8988T (cell line): Measurements from ENCODE around the gene IRF1.

ENCODE experiments used
- DNase-seq: peaks from one replicate; pipeline ENCODE4 v3.0.0; 2011

IRF1 gene

DNA sequence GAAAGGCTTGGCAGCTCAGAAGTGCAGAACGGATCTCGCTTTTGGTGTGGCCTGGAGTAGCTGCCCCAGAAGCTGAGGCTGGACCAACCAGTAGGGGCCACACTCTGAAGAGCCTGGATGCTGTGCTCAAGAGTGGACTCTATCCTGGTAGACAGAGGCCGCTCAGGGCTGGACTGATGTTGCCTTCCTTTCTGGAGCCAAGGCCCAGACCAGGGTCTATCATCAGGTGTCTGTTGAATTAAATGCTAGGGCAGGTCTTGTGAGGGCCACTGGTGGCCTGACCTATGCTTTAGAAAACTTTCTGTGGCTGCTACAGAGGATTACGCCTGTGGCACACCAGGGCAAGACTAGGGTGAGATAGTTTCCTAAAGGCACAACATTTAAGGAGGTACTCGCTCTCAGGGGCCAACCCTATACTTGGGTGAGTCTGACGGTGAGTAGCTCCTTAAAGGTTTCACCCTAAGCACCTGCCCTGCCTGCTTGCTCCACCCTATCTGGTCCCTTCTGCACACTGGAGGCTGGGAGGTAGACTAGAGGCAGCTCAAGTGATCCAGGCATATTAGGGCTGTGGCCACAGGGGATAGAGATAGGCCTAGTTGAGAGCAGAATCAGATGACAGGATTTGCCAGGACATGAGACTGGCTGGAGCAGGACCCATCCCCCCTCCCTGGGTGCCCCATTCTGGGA is 9.8 kb upstream of the IRF1 start:
- no peak for DNase-seq

GRCh38 chr5:132499440-132500243 is 9.1 kb upstream of the IRF1 start:
- DNase-seq, result no peak

- no peak for DNase-seq
Measured at GRCh38 chr5:132498686-132499271, 8.2 kb upstream of the IRF1 start.

GRCh38 chr5:132498152-132498551 is 7.6 kb upstream of the IRF1 start:
- no peak for DNase-seq

GRCh38 chr5:132497488-132497997 is 7.0 kb upstream of the IRF1 start:
- DNase-seq, result peak; percentile 88

GRCh38 chr5:132496631-132497487 is 6.3 kb upstream of the IRF1 start:
- peak; percentile 79 for DNase-seq

GRCh38 chr5:132496191-132496630 is 5.6 kb upstream of the IRF1 start:
- peak; percentile 82 for DNase-seq

- peak; percentile 87 for DNase-seq
Measured at GRCh38 chr5:132495667-132496190, 5.2 kb upstream of the IRF1 start.

DNA sequence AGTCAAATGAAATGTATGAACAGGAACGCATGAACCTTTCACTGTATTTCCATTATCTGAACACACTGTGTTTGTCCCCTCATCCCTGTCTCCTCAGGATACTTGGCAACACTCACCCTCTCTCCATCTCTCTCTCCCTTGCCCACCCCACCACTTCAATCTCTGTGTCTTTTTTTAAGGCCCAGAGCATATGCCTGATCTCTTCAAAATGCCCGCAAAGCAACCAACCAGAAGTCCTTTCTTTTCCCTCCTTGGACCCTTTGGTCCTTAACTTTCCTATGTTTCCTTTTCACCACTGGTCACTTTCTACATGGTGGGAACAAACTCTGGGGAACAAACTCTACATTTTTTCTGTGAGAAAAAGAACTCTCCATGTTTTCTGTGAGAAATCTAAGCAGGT is 3.2 kb upstream of the IRF1 start:
- no peak for DNase-seq

GRCh38 chr5:132493241-132493640 is 2.7 kb upstream of the IRF1 start:
- DNase-seq, result no peak

DNA sequence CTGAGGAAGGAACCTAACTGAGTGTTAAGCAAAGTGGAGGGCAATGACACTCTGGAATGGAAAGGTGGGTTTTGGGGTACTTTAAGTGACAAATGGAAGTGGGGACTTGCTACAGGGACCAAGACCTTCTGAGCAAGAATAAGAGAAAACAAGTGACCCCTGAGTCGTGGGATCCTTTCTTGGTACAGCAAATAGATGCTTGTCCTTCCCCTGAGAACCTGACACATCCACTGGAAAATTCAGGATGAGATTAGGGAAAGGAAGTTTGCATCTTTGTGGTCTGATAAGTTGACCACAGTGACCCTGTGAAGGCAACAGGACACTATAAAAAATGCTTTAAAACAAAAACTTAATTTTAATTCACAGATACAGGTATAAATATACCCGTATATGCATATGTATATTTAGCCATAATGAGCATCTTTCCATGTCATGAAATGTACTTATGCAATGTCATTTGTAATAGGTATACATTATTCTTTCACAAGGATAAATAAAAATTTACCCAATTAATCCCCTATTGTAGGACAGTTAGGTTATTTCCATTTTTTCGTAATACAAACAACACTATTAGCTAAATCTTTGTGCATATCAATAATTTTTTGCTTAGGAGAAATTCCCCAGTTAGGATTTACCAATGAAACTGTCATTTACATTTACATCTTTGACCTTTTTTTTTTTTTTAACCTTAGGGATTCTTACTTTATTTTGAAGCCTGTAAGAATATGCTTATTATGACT is 2.0 kb upstream of the IRF1 start:
- DNase-seq, result no peak

GRCh38 chr5:132491368-132492364 is 1.1 kb upstream of the IRF1 start:
- no peak for DNase-seq

DNA sequence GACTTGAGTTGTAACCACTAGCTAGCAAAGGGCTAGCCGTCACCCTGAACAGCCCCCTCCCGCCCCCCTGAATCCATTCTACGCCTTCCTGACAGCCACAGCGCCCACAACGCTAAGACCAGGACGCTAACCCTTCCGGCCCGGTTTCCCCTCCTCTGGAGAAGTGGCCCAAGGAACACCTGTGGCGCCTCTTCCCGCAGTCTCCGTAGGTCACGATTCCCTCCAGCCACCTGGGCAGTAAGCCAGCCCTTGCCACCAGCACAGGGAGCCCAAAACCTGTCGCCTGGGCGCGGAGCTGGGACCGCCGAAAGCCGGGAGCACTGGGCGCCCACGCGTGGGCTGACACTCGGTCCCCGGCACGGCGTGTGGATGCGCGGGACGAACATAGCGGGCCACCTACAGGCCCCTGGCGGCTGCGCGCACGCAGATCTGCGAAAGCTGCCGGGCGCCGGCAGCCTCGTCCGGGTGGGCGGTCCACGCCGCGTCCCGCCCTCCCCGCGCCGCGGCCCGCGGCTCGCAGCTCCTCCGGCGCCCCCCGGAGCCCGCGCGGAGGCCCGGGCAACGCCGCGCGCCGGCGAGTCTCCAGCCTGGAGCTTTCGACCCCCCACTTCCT is 596 bp downstream of the IRF1 start:
- peak; percentile 65 for DNase-seq

DNA sequence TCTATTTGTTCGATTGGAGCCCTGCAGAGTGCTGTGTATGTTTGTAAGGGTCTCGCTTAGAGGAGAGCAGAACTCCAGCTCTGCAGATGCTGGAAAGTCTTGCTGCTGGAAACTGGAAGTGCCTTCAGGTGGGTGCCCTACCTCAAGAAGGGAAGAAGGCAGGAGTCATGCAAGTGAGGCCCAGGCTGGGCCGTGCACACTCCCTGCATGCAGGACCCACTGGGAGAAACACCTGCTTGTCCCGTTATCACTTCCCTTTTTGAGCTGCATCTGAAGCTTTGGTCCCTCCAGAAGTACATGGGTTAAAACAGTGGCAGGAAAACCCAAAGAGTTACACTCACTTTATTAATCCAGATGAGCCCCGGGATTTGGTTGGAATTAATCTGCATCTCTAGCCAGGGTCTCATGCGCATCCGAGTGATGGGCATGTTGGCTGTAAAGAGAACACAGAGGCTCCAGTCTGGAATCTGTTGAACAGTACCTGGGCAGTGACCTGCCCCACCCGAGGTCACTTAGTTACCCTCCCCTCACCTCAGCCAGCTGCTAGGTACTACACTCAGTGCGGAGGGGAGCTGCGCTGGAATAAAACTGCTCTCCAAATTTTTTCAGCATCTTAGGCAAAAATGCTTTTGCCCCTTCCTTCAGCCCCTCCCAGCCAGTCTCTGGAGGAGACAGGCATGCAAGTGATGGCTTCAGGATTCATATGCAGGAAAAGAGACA is 1.4 kb downstream of the IRF1 start:
- DNase-seq, result no peak

GRCh38 chr5:132488590-132488989 is 2.0 kb downstream of the IRF1 start:
- DNase-seq, result no peak

GRCh38 chr5:132487841-132488555 is 2.6 kb downstream of the IRF1 start:
- no peak for DNase-seq

GRCh38 chr5:132487095-132487428 is 3.5 kb downstream of the IRF1 start:
- DNase-seq, result no peak

DNA sequence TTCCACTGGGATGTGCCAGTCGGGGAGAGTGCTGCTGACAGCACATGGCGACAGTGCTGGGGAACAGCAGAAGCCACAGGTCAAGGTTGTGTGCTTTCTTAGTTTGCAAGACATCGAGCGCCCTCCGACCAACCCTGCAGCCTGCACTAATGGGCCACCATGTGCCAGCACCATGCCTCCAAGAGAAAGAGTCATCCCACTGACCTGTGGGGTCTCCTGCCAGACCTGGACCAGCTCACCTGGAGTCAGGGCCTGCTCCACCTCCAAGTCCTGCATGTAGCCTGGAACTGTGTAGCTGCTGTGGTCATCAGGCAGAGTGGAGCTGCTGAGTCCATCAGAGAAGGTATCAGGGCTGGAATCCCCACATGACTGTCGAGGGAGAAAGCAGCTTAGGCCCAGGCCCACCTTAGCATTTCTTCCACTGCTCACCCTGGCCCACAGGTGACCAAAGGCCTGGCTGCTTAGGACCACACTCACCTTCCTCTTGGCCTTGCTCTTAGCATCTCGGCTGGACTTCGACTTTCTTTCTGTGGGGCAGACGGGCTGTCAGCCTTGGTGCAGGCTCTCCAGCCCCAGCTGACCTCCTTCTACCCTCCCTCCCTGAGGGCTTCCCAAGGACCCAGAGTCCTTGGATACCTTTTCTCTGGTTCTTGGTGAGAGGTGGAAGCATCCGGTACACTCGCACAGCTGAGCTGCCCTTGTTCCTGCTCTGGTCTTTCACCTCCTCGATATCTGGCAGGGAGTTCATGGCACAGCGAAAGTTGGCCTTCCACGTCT is 4.1 kb downstream of the IRF1 start:
- no peak for DNase-seq
